ENCODE results near the gene ADGRG3. TPM values are rescaled to one million over a fixed set of nuclear protein-coding genes. Genes with fewer than 3 reads are reported as not detected.

Gene ADGRG3
- total RNA-seq, 3 donors from 2014 or later (not counting 1 experiment from before 2014, with no cell fraction given), result 16.6 to 57.3 (median 20.7) TPM

GRCh38 chr16:57735755-57736418, 67.8 kb downstream of the ADGRG3 start, which contains the start of gene KATNB1:
Gene KATNB1 (plus strand): TSS chr16:57735770. CDS start chr16:57737244, 1,474 bp downstream.
- peak in 2 of 3 donors; percentile 25 to 28 for ATAC-seq
- peak within 1 kb of the TSS; percentile 67 for H3K27ac ChIP-seq (ENCODE audit: low read length)
- no peaks in the 10 kb centered on the region for H3K9me3 Mint-ChIP-seq
- no peaks in the 10 kb centered on the region for H3K36me3 ChIP-seq (ENCODE audit: control insufficient read depth, insufficient read depth, low read length)
- peak in 1 of 2 donors; percentile 47 for DNase-seq
- peak within 1 kb of the TSS; percentile 96 for H3K27ac Mint-ChIP-seq
- H3K4me1 ChIP-seq (ENCODE audit: control insufficient read depth, insufficient read depth, low read length), result peaks cover 24% of the 10 kb centered on the region
- under 1% methylated on average over 35 of the region's 35 CpGs for WGBS (ENCODE audit: insufficient coverage)
- intact Hi-C loops (cut with micrococcal nuclease), result loop anchor here (1.0 to 5.0 kb wide), 11 partner anchors 21 to 549 kb away; partner anchors contain the start of genes CCDC102A, CFAP20, CIAPIN1 and COQ9
- H3K27me3 Mint-ChIP-seq (ENCODE audit: low read depth in 2 of 2), result no peaks in the 10 kb centered on the region
- H3K9me3 ChIP-seq (ENCODE audit: control insufficient read depth, insufficient read depth, low read length), result no peaks in the 10 kb centered on the region
- no peak for TF ChIP-seq CTCF (IDR thresholded peaks at IDR 0.05)
- no peaks in the 10 kb centered on the region for H3K27me3 ChIP-seq (ENCODE audit: control insufficient read depth, insufficient read depth, low read length)
- peak within 1 kb of the TSS; percentile 70 for H3K4me3 ChIP-seq (ENCODE audit: low read length)
- H3K36me3 Mint-ChIP-seq, result no peaks in the 10 kb centered on the region
- peak within 1 kb of the TSS; percentile 95 for H3K4me3 Mint-ChIP-seq
- peaks cover 34 to 37% of the 10 kb centered on the region in 2 donors for H3K4me1 Mint-ChIP-seq

GRCh38 chr16:57736419-57737351, 68.6 kb downstream of the ADGRG3 start:
- intact Hi-C loops (cut with micrococcal nuclease), result loop anchor here (5.0 kb wide), 5 partner anchors 76 to 549 kb away; partner anchors contain the start of genes CCDC102A, CFAP20, PSME3IP1 and RSPRY1
- Mint-ChIP-seq H3K4me1 (peaks cover 34 to 37% of the 10 kb centered on the region in 2 donors), H3K27ac (peak overlapping the region; percentile 96), H3K4me3 (peak overlapping the region; percentile 95), H3K36me3 (no peaks in the 10 kb centered on the region), H3K9me3 (no peaks in the 10 kb centered on the region), H3K27me3 (ENCODE audit: low read depth in 2 of 2) (no peaks in the 10 kb centered on the region)
- Histone ChIP-seq H3K27ac (ENCODE audit: low read length) (peak overlapping the region; percentile 54), H3K4me3 (ENCODE audit: low read length) (peak overlapping the region; percentile 67), H3K9me3 (ENCODE audit: control insufficient read depth, insufficient read depth, low read length) (no peaks in the 10 kb centered on the region), H3K4me1 (ENCODE audit: control insufficient read depth, insufficient read depth, low read length) (peaks cover 24% of the 10 kb centered on the region), H3K36me3 (ENCODE audit: control insufficient read depth, insufficient read depth, low read length) (no peaks in the 10 kb centered on the region), H3K27me3 (ENCODE audit: control insufficient read depth, insufficient read depth, low read length) (no peaks in the 10 kb centered on the region)
- no peak for TF ChIP-seq CTCF (IDR thresholded peaks at IDR 0.05)
- WGBS (ENCODE audit: insufficient coverage), result 14% methylated on average over 21 of the region's 23 CpGs
- no peak for ATAC-seq
- DNase-seq, result peak in 1 of 2 donors; percentile 78

GRCh38 chr16:57738844-57739243, 70.7 kb downstream of the ADGRG3 start:
- peaks cover 3% of the 10 kb centered on the region for H3K36me3 ChIP-seq (ENCODE audit: control insufficient read depth, insufficient read depth, low read length)
- H3K27me3 Mint-ChIP-seq (ENCODE audit: low read depth in 2 of 2), result no peaks in the 10 kb centered on the region
- no peak for DNase-seq
- H3K4me3 ChIP-seq (ENCODE audit: low read length), result no peak overlapping the region
- no peak for TF ChIP-seq CTCF (IDR thresholded peaks at IDR 0.05)
- intact Hi-C loops (cut with micrococcal nuclease), result loop anchor here (5.0 kb wide), 5 partner anchors 73 to 552 kb away; partner anchors contain the start of genes CCDC102A, CFAP20, PSME3IP1 and RSPRY1
- no peak overlapping the region for H3K4me3 Mint-ChIP-seq
- no peak overlapping the region for H3K27ac Mint-ChIP-seq
- no peaks in the 10 kb centered on the region for H3K9me3 ChIP-seq (ENCODE audit: control insufficient read depth, insufficient read depth, low read length)
- WGBS (ENCODE audit: insufficient coverage), result 88% methylated on average over 7 of the region's 7 CpGs
- H3K27me3 ChIP-seq (ENCODE audit: control insufficient read depth, insufficient read depth, low read length), result no peaks in the 10 kb centered on the region
- H3K27ac ChIP-seq (ENCODE audit: low read length), result no peak overlapping the region
- no peaks in the 10 kb centered on the region for H3K36me3 Mint-ChIP-seq
- H3K4me1 ChIP-seq (ENCODE audit: control insufficient read depth, insufficient read depth, low read length), result peaks cover 24% of the 10 kb centered on the region
- peaks cover 26 to 33% of the 10 kb centered on the region in 2 donors for H3K4me1 Mint-ChIP-seq
- ATAC-seq, result no peak
- H3K9me3 Mint-ChIP-seq, result no peaks in the 10 kb centered on the region

Other genes starting within 250 kb of the ADGRG3 start
- 10 to 100 TPM; 41.1 to 48.8 (median 42.9) TPM for gene CIAPIN1, start 220.9 kb upstream of the ADGRG3 start, total RNA-seq
- gene COQ9, start 220.8 kb upstream of the ADGRG3 start, total RNA-seq, result 10 to 100 TPM; 16.9 to 30.2 (median 18.3) TPM
- gene POLR2C, start 205.6 kb upstream of the ADGRG3 start, total RNA-seq, result 10 to 100 TPM; 55.4 to 71.2 (median 66.7) TPM
- 1 to 10 TPM in 2 of 3 donors, under 1 TPM in 1; 0.75 to 2.5 (median 1.5) TPM for gene DOK4, start 181.8 kb upstream of the ADGRG3 start, total RNA-seq
- 10 to 100 TPM; 15.5 to 24.4 (median 17.1) TPM for gene CCDC102A, start 131.7 kb upstream of the ADGRG3 start, total RNA-seq
- 100 to 1,000 TPM in 1 of 3 donors, 10 to 100 TPM in 2; 83.2 to 118 (median 94.5) TPM for gene ADGRG5, start 125.7 kb upstream of the ADGRG3 start, total RNA-seq
- gene ADGRG1, start 39.7 kb upstream of the ADGRG3 start, total RNA-seq, result 100 to 1,000 TPM; 830 to 949 (median 858) TPM
- under 1 TPM in 1 of 3 donors, not detected in 2; 0.33 TPM for gene DRC7, start 26.5 kb downstream of the ADGRG3 start, total RNA-seq
- 10 to 100 TPM; 23.6 to 34.3 (median 29.7) TPM for gene KATNB1, start 67.5 kb downstream of the ADGRG3 start, total RNA-seq
- 100 to 1,000 TPM in 1 of 3 donors, 10 to 100 TPM in 2; 54.2 to 106 (median 84.9) TPM for gene KIFC3, start 134.2 kb downstream of the ADGRG3 start, total RNA-seq

Measured in natural killer cell (primary cell).